Left colon (tissue), 2 donors: Measurements from ENCODE around the gene GGTLC2. TPM values are rescaled to one million over a fixed set of nuclear protein-coding genes. Genes with fewer than 3 reads are reported as not detected.
"Not testable (repeated sequence)": the region's sequence is repeated elsewhere in the genome, so short reads cannot be mapped to it uniquely, and the experiment has no call there.

Experiments used
- ATAC-seq: fragments of 200-7000 bp; cut with Tn5 transposase; one replicate; pipeline ENCODE4 v1.9.1; 2020; ENCODE audit warnings: mild to moderate bottlenecking, moderate library complexity
- DNase-seq, 2 donors: peaks; one replicate each; pipeline ENCODE4 v3.0.0-alpha.2; 2020
- intact Hi-C, 2 donors: fragments of 100-400 bp; cut with DNase I in 1 of 2; cut with micrococcal nuclease in 1 of 2; formaldehyde crosslinking; loops; one replicate each; pipeline versions ENCODE4 v1.11.2 to v1.14.0; 2022; cut with DNase I, micrococcal nuclease
- total RNA-seq, 2 donors: library from RNA; stranded (reverse); fragmentation: NEBNext Ultra II Directional; extraction: Animal tissue kit (Norgen Biotek cat#: 25700); gene quantifications; one replicate each; pipeline ENCODE4 v1.2.1, GENCODE V29; 2021
- donor health status: DM: no; HTN: no; CAD: no.
- donor health status: DM: yes; HTN: yes; CAD: no.

Gene GGTLC2
- total RNA-seq, 2 donors from 2014 or later = 0.45 TPM; not detected in 1

- ATAC-seq (peak; percentile 70), DNase-seq (peak; percentile 47 to 53)
- intact Hi-C loops = no loop called here
These were observed 40.5 kb downstream of the GGTLC2 start for GRCh38 chr22:22684580-22685561.

- DNase-seq = no peak
- ATAC-seq = no peak
- intact Hi-C loops = no loop called here
These were observed 41.2 kb downstream of the GGTLC2 start for GRCh38 chr22:22685586-22685985.

- DNase-seq, ATAC-seq, intact Hi-C loops: not testable (repeated sequence)
These were observed 42.0 kb downstream of the GGTLC2 start for GRCh38 chr22:22686202-22687115.

- intact Hi-C loops = no loop called here
- ATAC-seq = peak; percentile 79
- peak in 1 of 2 donors; percentile 36 for DNase-seq
These were observed 43.5 kb downstream of the GGTLC2 start for GRCh38 chr22:22687638-22688500.

- ATAC-seq = no peak
- intact Hi-C loops = no loop called here
- no peak for DNase-seq
These were observed 45.4 kb downstream of the GGTLC2 start for GRCh38 chr22:22689621-22690345.

- intact Hi-C loops = no loop called here
- ATAC-seq = no peak
- no peak for DNase-seq
These were observed 46.6 kb downstream of the GGTLC2 start for GRCh38 chr22:22691055-22691454.

GRCh38 chr22:22691716-22692701, 47.6 kb downstream of the GGTLC2 start:
- ATAC-seq (no peak), DNase-seq (no peak)
- intact Hi-C loops = no loop called here

- peak; percentile 77 to 87 for DNase-seq
- ATAC-seq = peak; percentile 93
- intact Hi-C loops = no loop called here
These were observed 48.5 kb downstream of the GGTLC2 start for GRCh38 chr22:22692707-22693530.

- DNase-seq (no peak), ATAC-seq (peak; percentile 13)
- intact Hi-C loops = no loop called here
These were observed 49.1 kb downstream of the GGTLC2 start for GRCh38 chr22:22693531-22693884.

- intact Hi-C loops = no loop called here
- no peak for ATAC-seq
- DNase-seq = no peak
These were observed 49.7 kb downstream of the GGTLC2 start for GRCh38 chr22:22694106-22694505.

GRCh38 chr22:22696104-22696503, 51.7 kb downstream of the GGTLC2 start:
- intact Hi-C loops = no loop called here
- DNase-seq = no peak
- no peak for ATAC-seq

Other genes with a start within 250 kb of the GGTLC2 start
- 1 to 10 TPM in 1 of 2 donors, under 1 TPM in 1; 0.92 to 1.4 TPM for gene ZNF280B, start 135.9 kb upstream of the GGTLC2 start, total RNA-seq
- not detected for gene ZNF280A, start 124.3 kb upstream of the GGTLC2 start, total RNA-seq
- not detected for gene PRAME, start 85.3 kb upstream of the GGTLC2 start, total RNA-seq
- 10 to 100 TPM in 1 of 2 donors, 1 to 10 TPM in 1; 5.5 to 40.7 TPM for gene IGLL5, start 243.2 kb downstream of the GGTLC2 start, total RNA-seq